Endodermal cell (in vitro differentiated cells): Measurements from ENCODE around the gene DLGAP1. TPM values are rescaled to one million over a fixed set of nuclear protein-coding genes. Genes with fewer than 3 reads are reported as not detected.

Experiments used
- DNase-seq: peaks from one replicate; pipeline ENCODE4 v3.0.0-alpha.2; 2017
- H3K27ac ChIP-seq: 2 replicates; pipeline ENCODE4 v1.5.1; 2013; ENCODE audit warnings: mild to moderate bottlenecking, low read depth, low read length, moderate library complexity
- H3K27me3 ChIP-seq: 2 replicates; pipeline ENCODE4 v1.6.1; 2013; ENCODE audit warnings: mild to moderate bottlenecking, low read length, moderate library complexity; ENCODE audit not compliant: insufficient read depth, control insufficient read depth, poor library complexity, severe bottlenecking
- H3K36me3 ChIP-seq: 2 replicates; pipeline ENCODE4 v1.7.0; 2013; ENCODE audit warnings: mild to moderate bottlenecking, low read length, moderate library complexity; ENCODE audit not compliant: control insufficient read depth, insufficient read depth
- H3K4me1 ChIP-seq: one replicate; pipeline ENCODE4 v1.7.0; 2013; ENCODE audit warnings: low read length; ENCODE audit not compliant: control insufficient read depth, insufficient read depth
- H3K4me3 ChIP-seq: 2 replicates; pipeline ENCODE4 v1.5.1; 2013; ENCODE audit warnings: mild to moderate bottlenecking, low read length, moderate library complexity
- H3K9ac ChIP-seq: 2 replicates; pipeline ENCODE4 v1.6.1; 2013; ENCODE audit warnings: mild to moderate bottlenecking, low read length, moderate library complexity; ENCODE audit not compliant: poor library complexity, severe bottlenecking; ENCODE audit errors: extremely low read depth
- H3K9me3 ChIP-seq: 2 replicates; pipeline ENCODE4 v1.6.1; 2013; ENCODE audit warnings: mild to moderate bottlenecking, low read length, moderate library complexity; ENCODE audit not compliant: control insufficient read depth
- H3K27ac Mint-ChIP-seq: 2 replicates; pipeline ENCODE4 v1.8.0; 2020; ENCODE audit warnings: mixed read lengths
- H3K27me3 Mint-ChIP-seq: 2 replicates; pipeline ENCODE4 v1.8.0; 2021; ENCODE audit warnings: mild to moderate bottlenecking, mixed read lengths; ENCODE audit not compliant: insufficient read depth
- H3K36me3 Mint-ChIP-seq: 2 replicates; pipeline ENCODE4 v1.8.0; 2020; ENCODE audit warnings: low read depth, mixed read lengths
- H3K4me1 Mint-ChIP-seq: 2 replicates; pipeline ENCODE4 v1.8.0; 2020; ENCODE audit warnings: mixed read lengths
- H3K4me3 Mint-ChIP-seq: 2 replicates; pipeline ENCODE4 v1.8.0; 2020; ENCODE audit warnings: mild to moderate bottlenecking, moderate library complexity, mixed read lengths
- H3K9me3 Mint-ChIP-seq: 2 replicates; pipeline ENCODE4 v1.8.0; 2020; ENCODE audit warnings: mild to moderate bottlenecking, mixed read lengths
- CTCF ChIP-seq: fragments of 200-600 bp; sonication (generic); conservative IDR thresholded peaks from 2 replicates; pipeline ENCODE4 v1.5.0; 2021; ENCODE audit warnings: antibody characterized with exemption, mild to moderate bottlenecking
- WGBS, 2 experiments: methylation state at CpG; one replicate each; pipeline versions ENCODE4 v1.1.5 to v1.1.7; 2013; ENCODE audit warnings: missing lambda C conversion rate in 2 of 2, mixed read lengths in 1 of 2; ENCODE audit not compliant: insufficient coverage in 1 of 2, insufficient read length in 1 of 2; 5-methylcytosine and 5-hydroxymethylcytosine counted together
- total RNA-seq, 2 donors: library from RNA; stranded (reverse); fragmentation: NEBNext Ultra II Directional in 1 of 2; extraction: Animal tissue kit (Norgen Biotek cat#: 25700) in 1 of 2; gene quantifications; 2 replicates in 1 of 2; 3 replicates in 1 of 2; pipeline ENCODE4 v1.2.1, GENCODE V29; 2021

Gene DLGAP1
- total RNA-seq, 2 donors from 2014 or later, result 11.5 to 21.5 TPM

- DNase-seq, result no peak
- no peak overlapping the region for H3K9ac ChIP-seq
- no peaks in the 10 kb centered on the region for H3K27me3 Mint-ChIP-seq
- H3K4me1 ChIP-seq, result no peaks in the 10 kb centered on the region
- H3K4me3 ChIP-seq, result no peak overlapping the region
- H3K27me3 ChIP-seq, result no peaks in the 10 kb centered on the region
- no peak overlapping the region for H3K4me3 Mint-ChIP-seq
- H3K9me3 Mint-ChIP-seq, result peaks cover 2% of the 10 kb centered on the region
- H3K9me3 ChIP-seq, result no peaks in the 10 kb centered on the region
- no peak overlapping the region for H3K27ac Mint-ChIP-seq
- H3K27ac ChIP-seq, result no peak overlapping the region
- no peaks in the 10 kb centered on the region for H3K4me1 Mint-ChIP-seq
- no peaks in the 10 kb centered on the region for H3K36me3 ChIP-seq
- TF ChIP-seq CTCF, result no peak
- no peaks in the 10 kb centered on the region for H3K36me3 Mint-ChIP-seq
- 95 to 100% methylated on average over 3 of the region's 3 CpGs for WGBS, 2 experiments
Observed at GRCh38 chr18:3855966-3856365, 599.1 kb downstream of the DLGAP1 start.

GRCh38 chr18:3852321-3852720, 602.8 kb downstream of the DLGAP1 start:
- Histone ChIP-seq H3K4me3 (no peak overlapping the region), H3K36me3 (no peaks in the 10 kb centered on the region), H3K9ac (no peak overlapping the region), H3K27me3 (no peaks in the 10 kb centered on the region), H3K4me1 (no peaks in the 10 kb centered on the region), H3K27ac (no peak overlapping the region), H3K9me3 (no peaks in the 10 kb centered on the region)
- H3K27ac Mint-ChIP-seq, result no peak overlapping the region
- no peaks in the 10 kb centered on the region for H3K36me3 Mint-ChIP-seq
- H3K4me3 Mint-ChIP-seq, result no peak overlapping the region
- TF ChIP-seq CTCF, result peak; percentile 28
- WGBS, 2 experiments, result 85 to 97% methylated on average over 2 of the region's 2 CpGs
- H3K9me3 Mint-ChIP-seq, result peaks cover 2% of the 10 kb centered on the region
- no peaks in the 10 kb centered on the region for H3K27me3 Mint-ChIP-seq
- DNase-seq, result no peak
- H3K4me1 Mint-ChIP-seq, result peaks cover 8% of the 10 kb centered on the region

GRCh38 chr18:3851159-3851558, 603.9 kb downstream of the DLGAP1 start:
- Mint-ChIP-seq H3K27ac (no peak overlapping the region), H3K4me3 (no peak overlapping the region), H3K27me3 (no peaks in the 10 kb centered on the region), H3K9me3 (peaks cover 2% of the 10 kb centered on the region), H3K36me3 (no peaks in the 10 kb centered on the region), H3K4me1 (peaks cover 8% of the 10 kb centered on the region)
- TF ChIP-seq CTCF, result no peak
- no peak overlapping the region for H3K4me3 ChIP-seq
- H3K36me3 ChIP-seq, result no peaks in the 10 kb centered on the region
- no peak overlapping the region for H3K27ac ChIP-seq
- H3K4me1 ChIP-seq, result no peaks in the 10 kb centered on the region
- no peak overlapping the region for H3K9ac ChIP-seq
- DNase-seq, result no peak
- H3K27me3 ChIP-seq, result no peaks in the 10 kb centered on the region
- 93 to 100% methylated on average over 2 of the region's 2 CpGs for WGBS, 2 experiments
- no peaks in the 10 kb centered on the region for H3K9me3 ChIP-seq
